GM11168 (cell line): ENCODE measurements around the gene ST6GAL1.
"Not testable (repeated sequence)": the region's sequence is repeated elsewhere in the genome, so short reads cannot be mapped to it uniquely, and the experiment has no call there.

Source experiments
- in situ Hi-C: fragments of 300-500 bp; cut with MboI; formaldehyde crosslinking; loops from one replicate; pipeline ENCODE4 v1.12.0; 2022; ENCODE audit warnings: low sequenced_read_pairs; ENCODE audit not compliant: unreplicated experiment

ST6GAL1 gene

GRCh38 chr3:187014417-187014864, 84.1 kb downstream of the ST6GAL1 start:
- in situ Hi-C loops = no loop called here

- in situ Hi-C loops = no loop called here
Measured at GRCh38 chr3:187015903-187016638, 85.7 kb downstream of the ST6GAL1 start.

DNA sequence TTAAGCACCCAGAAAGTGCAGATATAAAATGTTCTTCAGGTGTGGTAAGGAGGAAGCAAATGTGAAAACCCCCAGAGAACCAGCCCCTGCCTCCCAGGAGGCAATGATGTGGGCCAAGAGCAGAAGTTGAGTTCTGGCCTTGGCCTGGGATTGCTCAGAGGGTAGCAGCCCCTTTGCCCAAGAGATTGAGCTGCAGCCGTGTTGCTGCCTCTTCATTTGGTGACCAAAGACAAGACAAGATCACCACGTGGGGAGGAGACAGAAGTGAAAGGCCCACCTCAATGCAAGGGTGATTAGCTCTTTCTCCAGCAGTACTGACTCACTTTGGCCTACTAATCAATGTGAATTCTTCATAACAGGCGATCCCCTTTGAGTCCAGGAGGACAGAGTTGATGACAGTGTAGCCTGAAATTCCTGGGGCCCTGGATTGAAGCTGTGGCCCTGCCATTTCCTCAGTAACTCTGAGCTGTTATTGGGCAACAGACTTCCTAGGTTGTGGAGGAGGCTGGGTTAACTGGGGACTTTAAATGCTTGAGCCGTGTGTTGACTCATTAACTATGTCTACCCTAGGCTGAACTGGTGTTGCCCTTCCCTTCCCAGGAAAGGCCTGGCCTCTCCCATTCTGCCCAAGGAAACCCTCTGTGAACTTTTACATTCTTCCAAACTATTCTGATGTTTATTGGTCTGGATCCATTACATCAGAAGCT, 86.5 kb downstream of the ST6GAL1 start:
- in situ Hi-C loops = no loop called here

DNA sequence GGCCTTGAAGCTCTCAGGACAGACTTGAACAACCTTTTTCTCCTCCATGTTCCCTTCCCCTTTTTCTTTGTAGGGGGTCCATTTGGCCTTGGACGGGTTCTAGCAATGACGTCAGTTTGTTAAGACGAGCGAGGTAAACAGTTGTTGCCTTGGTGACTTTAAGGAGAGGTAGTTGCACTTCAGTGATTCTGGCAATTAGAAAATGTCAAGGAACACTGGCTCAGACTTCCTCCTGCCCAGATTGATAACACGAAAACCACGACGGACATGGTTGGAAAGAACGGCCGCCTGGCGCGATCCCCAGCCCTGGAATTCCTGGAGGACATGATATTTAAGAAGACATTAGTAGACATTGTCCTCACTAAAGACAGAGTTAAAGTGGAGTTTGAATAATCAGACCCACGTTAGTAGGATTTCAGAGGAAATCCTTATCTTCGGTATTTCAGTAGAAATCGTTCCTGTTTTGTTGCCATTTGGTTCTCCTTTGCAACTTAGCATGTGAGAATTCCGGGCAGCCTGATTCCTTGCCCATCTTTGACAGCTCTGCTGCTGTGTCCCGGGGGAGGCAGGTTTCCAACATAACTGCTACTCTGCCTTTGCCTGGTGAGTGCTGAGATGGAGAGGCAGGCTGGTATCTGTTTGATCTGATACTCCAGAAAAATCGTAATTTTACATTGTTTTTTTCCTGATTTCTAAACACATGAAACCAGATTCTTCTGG, 87.3 kb downstream of the ST6GAL1 start:
- in situ Hi-C loops = no loop called here

GRCh38 chr3:187019542-187020072, 89.3 kb downstream of the ST6GAL1 start:
- in situ Hi-C loops = no loop called here

GRCh38 chr3:187020376-187020775, 90.0 kb downstream of the ST6GAL1 start:
- in situ Hi-C loops = no loop called here

DNA sequence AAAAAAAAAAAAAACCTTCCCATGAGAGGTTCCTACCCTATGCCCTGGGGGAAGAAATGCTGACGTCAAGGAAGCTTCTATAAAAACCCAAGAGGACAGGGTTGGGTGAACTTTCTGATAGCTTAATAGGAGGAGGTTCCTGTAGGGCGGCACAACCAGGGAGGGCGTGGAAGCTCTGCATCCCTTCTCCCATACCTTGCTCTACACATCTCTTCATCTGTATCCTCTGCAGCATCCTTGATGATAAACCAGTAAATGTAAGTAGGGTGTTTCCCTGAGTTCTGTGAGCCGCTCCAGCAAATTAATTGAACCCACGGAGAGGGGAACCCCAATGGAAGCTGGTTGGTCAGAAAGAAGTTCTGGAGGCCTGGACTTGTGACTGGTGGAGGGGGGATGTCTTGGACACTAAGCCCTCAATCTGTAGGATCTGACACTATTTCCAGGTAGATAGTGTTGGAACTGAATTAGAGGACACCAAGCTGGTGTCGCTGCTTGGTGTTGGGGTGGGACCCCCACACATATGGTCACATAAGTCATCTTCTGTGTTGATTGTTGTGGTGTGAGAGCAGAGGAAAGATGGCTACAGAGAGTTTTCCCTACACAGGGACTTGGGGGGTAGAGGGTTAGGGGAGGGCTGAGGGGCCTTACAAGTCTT, 91.5 kb downstream of the ST6GAL1 start:
- in situ Hi-C loops = no loop called here

DNA sequence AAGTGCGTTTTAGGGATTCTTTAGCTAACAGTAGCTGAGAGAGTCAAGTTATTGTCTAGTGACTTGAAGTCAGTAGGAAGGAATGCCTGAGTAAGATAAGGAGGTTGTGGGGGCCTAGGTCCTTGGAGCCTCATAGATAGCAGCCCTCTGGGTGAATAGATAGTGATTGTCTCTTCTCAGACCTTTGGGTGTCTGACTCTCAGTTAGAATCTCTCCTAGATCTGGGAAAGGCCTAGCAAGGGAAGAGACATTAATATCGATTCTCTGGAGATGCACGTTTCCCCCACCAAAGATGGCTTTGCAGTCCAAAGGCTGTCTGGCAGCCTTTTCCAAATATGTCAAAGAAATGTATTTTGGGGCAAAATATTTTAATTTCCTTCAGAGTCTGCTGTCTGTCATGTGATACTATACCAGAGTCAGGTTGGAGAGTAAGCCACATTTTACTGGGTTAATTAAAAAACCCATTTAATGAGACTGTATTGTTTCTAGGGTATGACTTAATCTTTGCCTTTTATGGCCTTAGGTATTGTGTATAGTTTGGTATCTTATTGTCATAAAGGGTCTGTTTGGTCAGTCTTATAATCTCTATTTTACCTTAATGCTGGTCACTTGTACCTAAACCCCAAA, 92.2 kb downstream of the ST6GAL1 start:
- in situ Hi-C loops = no loop called here

DNA sequence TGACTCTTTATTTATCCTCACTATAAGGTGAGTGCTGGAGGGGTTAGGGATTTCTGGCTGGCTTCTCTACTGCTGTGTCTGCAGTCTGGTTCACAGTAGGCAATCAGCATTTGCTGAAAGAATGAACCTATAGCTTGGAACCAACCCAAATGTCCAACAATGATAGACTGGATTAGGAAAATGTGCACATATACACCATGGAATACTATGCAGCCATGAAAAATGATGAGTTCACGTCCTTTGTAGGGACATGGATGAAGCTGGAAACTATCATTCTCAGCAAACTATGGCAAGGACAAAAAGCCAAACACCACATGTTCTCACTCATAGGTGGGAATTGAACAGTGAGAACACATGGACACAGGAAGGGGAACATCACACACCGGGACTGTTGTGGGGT, 93.0 kb downstream of the ST6GAL1 start:
- in situ Hi-C loops = not testable (repeated sequence)

DNA sequence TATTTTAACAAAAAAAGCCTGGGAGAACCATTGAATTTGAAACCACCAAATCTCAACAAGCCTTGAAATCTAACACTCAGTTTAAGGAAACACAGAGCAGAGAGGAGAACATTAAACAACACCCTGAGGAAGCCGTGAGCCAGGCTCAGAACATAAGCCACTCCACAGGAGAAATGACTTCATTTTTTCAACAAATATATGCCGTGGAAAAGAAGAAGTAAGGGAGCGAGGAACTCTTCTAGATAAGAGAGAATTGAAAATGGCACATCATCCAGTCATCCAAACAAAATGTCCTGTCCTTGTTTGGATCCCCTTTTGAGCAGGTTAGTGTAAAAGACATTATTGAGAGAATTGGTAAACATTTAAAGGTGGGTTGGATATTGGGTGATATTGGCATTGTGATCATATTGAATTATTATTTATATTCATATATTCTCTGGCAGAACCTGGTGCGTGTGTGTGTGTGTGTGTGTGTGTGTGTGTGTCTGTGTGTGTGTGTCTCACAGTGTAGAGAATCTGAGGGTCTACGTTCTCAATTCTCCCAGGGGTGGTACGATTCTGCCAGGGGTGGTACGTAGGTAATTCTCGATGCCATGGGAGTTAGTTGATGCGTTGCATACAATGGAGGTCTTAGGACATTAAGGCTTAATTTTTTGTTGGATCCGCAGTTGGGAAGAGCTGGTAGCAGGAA, 94.4 kb downstream of the ST6GAL1 start:
- in situ Hi-C loops = no loop called here

DNA sequence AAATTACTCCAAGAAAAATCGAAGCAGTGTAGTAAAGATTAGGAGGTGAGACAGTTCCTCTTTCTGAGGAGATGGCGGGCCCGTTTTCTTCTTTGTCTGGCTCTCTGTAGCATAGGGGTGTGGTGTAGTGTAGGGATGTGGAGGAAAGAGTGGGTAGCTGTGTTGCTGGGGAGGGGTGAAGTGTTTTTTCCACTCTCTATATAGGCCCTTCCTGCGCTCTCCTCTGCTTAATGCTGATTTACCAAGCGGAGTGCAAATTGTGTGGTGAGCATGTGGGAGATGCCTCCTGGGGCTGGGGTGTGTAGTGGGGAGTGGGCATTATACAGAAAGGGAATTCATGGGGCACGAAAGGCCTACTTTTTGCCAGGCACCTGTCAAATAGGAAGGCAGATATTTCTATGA, 94.9 kb downstream of the ST6GAL1 start:
- in situ Hi-C loops = no loop called here

DNA sequence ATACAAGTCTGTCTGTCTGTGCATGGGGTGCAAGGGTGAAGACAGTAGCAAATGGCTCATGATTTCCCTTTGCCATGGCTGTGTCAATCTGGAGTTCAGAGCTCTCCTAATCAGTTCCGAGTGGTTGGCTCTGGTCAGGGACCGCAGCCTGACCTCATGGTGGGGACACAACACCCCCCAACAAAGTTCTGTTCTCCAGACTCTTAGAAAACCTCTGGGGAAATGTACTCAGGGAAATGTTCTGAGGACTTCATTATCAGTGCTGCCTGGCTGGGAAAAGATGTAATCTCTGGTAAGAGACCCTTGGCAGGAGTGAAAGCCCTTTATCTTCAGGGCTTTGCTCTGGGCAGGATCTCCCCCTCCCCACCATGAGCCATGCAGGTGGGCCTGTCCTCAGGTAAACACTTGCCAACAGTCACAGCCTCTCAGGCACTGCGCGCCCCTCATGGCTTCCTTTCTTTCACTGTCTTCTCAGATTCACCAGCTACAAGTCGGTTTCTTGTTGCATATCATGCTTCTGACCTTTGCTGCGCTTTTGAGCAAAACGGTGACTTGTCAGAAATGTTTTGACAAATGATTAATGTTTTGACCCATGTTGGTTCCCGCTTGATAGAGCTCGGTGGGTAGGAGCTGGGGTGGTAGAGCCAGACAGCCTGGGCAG, 95.5 kb downstream of the ST6GAL1 start:
- in situ Hi-C loops = no loop called here

DNA sequence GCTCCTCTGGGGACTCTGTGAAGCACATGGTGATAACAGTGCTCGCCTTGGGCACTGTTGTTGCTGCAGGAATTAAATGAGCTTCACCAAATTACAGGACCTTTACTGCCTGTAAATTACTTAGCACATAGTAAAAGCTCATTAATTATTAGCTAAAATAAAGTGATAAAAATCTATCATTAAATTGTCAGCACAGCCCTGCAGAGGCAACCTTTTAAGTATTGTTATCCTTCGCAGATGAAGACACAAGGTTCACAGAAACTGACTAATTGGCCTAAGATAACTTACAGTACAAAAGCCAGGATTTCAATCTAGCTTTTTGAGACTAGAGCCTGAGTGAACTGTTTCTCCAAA, 96.0 kb downstream of the ST6GAL1 start:
- in situ Hi-C loops = no loop called here

DNA sequence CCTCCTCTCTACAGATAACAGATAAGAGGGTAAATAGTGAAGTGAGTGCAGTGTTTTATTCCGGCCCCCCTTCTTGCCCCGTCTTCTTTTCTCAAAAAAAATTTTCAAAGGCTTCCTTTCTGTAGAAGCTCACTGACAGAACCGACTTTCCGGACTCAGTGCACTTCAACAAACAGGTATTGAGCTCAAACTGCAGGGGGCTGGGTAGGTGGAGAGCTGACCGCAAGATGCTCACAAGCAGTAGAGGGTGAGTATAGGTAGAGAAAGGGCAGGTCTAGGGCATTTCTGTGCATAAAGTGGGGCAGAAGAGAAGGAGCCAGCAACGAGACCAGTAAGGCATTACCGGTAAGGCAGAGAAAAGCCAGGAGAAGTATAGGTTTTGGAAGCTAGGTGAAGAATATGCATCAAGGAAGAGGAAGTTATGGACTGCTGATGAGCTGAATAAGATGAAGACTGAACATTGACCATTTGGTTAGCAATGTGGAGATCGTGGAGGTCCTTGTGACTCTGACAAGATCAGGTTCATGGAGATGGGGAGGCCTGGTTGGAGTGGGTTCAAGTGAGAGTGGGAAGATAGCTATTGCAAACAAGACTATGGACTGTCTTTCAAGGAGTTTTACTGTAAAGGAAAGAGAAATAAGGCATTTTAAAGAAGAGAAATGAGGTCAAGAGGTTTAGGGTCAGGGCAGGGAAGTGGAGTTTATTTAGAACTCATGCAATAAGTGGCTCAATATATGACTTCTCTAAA, 97.4 kb downstream of the ST6GAL1 start:
- in situ Hi-C loops = no loop called here

- in situ Hi-C loops = no loop called here
Measured at GRCh38 chr3:187031934-187032333, 101.6 kb downstream of the ST6GAL1 start.

- in situ Hi-C loops = no loop called here
Measured at GRCh38 chr3:187036394-187036793, 106.1 kb downstream of the ST6GAL1 start.

DNA sequence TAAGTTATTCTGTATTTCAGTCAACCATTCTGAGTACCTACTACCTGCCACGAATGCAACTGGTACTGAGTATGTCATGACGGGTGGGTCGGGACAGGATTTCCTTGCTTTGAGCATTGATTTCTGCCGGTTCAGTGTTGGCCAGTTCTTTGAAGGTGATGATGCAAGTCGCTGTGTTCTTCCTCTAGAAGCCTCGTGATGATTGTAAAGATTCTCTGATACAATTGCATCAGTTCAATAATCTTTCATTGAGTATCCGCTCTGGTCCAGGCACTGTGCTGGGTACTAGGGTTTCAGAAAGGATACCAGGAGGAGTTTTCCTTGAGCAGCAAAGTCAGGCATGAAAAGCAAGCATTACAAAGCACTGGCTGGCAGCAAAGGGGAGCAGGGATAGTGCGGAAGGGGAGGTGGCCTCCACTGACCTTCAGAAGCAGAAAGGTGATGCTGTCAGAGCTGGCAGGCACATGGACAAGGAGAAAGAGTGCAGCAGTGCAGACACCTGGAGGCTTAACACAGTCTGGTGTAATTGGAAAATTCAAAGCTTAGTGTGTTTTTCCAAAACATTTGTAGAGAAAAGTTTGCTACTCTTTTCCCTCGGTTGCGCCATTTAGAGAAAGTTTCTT, 108.9 kb downstream of the ST6GAL1 start:
- in situ Hi-C loops = no loop called here
